Glutamatergic neuron (in vitro differentiated cells): Measurements from ENCODE around the gene PFDN2. TPM values are rescaled to one million over a fixed set of nuclear protein-coding genes. Genes with fewer than 3 reads are reported as not detected.

Source experiments
- DNase-seq: peaks from one replicate; pipeline ENCODE4 v3.0.0; 2022
- H3K27ac Mint-ChIP-seq: one replicate; pipeline ENCODE4 v1.8.0; 2020; ENCODE audit warnings: mild to moderate bottlenecking, mixed read lengths, inconsistent platforms; ENCODE audit not compliant: unreplicated experiment
- H3K27me3 Mint-ChIP-seq: one replicate; pipeline ENCODE4 v1.8.0; 2020; ENCODE audit warnings: mild to moderate bottlenecking, moderate library complexity, mixed read lengths, inconsistent platforms; ENCODE audit not compliant: unreplicated experiment
- H3K36me3 Mint-ChIP-seq: one replicate; pipeline ENCODE4 v1.8.0; 2020; ENCODE audit warnings: mild to moderate bottlenecking, mixed read lengths, inconsistent platforms; ENCODE audit not compliant: unreplicated experiment
- H3K4me1 Mint-ChIP-seq: one replicate; pipeline ENCODE4 v1.8.0; 2020; ENCODE audit warnings: mild to moderate bottlenecking, low read depth, mixed read lengths, inconsistent platforms; ENCODE audit not compliant: unreplicated experiment
- H3K4me3 Mint-ChIP-seq: one replicate; pipeline ENCODE4 v1.8.0; 2020; ENCODE audit warnings: mild to moderate bottlenecking, mixed read lengths, inconsistent platforms; ENCODE audit not compliant: unreplicated experiment
- H3K9me3 Mint-ChIP-seq: one replicate; pipeline ENCODE4 v1.8.0; 2020; ENCODE audit warnings: mild to moderate bottlenecking, moderate library complexity, mixed read lengths, inconsistent platforms; ENCODE audit not compliant: unreplicated experiment
- total RNA-seq: library from RNA; stranded (reverse); fragmentation: NEBNext Ultra II Directional; extraction: Animal tissue kit (Norgen Biotek cat#: 25700); gene quantifications from one replicate; pipeline ENCODE4 v1.2.1, GENCODE V29; 2021; ENCODE audit not compliant: unreplicated experiment
- TF ChIP-seq, protein P1 (sequence below): fragments of 200-600 bp; sonication (generic); IDR thresholded peaks from one replicate; pipeline ENCODE4 v1.5.0; 2021; ENCODE audit not compliant: partially characterized antibody, unreplicated experiment

The PFDN2 gene
- total RNA-seq, 1 donor from 2014 or later, result 83.7 TPM

DNA sequence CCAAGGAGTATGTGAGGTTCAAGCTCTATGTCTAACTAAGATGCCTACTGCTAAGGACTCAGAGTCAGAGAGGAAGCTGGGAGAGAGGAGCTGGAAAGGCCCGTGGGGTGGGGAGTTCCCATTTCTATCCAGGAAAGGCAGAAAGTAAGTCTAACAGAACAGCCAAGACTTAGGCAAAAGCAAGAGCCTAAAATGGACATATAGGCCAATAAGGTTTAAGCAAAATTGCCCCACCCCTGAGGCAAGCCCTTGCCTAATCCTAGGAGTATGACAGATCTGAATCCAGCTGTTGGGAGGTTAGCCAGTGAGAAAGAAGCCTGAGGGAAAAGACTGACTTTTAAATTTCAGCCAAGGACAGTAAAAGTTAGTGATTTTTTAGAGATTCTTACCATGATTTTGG lies 21.3 kb downstream of the PFDN2 start:
- Mint-ChIP-seq H3K27ac (no peak overlapping the region), H3K36me3 (no peaks in the 10 kb centered on the region), H3K4me1 (peaks cover 8% of the 10 kb centered on the region), H3K9me3 (peaks cover 14% of the 10 kb centered on the region), H3K4me3 (no peak overlapping the region), H3K27me3 (peaks cover 23% of the 10 kb centered on the region)
- TF ChIP-seq, protein P1, sequence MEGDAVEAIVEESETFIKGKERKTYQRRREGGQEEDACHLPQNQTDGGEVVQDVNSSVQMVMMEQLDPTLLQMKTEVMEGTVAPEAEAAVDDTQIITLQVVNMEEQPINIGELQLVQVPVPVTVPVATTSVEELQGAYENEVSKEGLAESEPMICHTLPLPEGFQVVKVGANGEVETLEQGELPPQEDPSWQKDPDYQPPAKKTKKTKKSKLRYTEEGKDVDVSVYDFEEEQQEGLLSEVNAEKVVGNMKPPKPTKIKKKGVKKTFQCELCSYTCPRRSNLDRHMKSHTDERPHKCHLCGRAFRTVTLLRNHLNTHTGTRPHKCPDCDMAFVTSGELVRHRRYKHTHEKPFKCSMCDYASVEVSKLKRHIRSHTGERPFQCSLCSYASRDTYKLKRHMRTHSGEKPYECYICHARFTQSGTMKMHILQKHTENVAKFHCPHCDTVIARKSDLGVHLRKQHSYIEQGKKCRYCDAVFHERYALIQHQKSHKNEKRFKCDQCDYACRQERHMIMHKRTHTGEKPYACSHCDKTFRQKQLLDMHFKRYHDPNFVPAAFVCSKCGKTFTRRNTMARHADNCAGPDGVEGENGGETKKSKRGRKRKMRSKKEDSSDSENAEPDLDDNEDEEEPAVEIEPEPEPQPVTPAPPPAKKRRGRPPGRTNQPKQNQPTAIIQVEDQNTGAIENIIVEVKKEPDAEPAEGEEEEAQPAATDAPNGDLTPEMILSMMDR, result no peak
- no peak for DNase-seq

DNA sequence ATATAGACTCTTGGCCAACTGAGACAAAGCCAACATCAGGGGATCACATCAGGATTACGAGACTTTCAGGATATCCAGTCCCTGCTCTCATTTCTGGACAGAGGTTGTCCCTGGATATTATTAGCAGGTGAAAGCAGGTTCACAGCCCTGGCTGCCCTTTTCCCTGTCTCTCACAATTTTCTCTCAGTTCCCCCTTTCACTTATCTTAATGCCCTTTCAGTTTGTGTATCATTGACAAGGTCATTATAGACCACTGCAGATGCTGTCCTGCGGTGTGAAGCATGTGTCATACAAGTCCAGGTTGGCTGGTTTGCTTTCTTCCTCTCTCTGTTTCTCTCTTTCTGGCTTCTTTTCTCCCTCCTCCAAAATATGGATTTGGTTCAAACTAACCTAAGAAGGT lies 21.8 kb downstream of the PFDN2 start:
- Mint-ChIP-seq H3K9me3 (peaks cover 14% of the 10 kb centered on the region), H3K4me3 (no peak overlapping the region), H3K36me3 (no peaks in the 10 kb centered on the region), H3K27me3 (peaks cover 23% of the 10 kb centered on the region), H3K4me1 (peaks cover 8% of the 10 kb centered on the region), H3K27ac (no peak overlapping the region)
- no peak for DNase-seq
- TF ChIP-seq, protein P1, result no peak

DNA sequence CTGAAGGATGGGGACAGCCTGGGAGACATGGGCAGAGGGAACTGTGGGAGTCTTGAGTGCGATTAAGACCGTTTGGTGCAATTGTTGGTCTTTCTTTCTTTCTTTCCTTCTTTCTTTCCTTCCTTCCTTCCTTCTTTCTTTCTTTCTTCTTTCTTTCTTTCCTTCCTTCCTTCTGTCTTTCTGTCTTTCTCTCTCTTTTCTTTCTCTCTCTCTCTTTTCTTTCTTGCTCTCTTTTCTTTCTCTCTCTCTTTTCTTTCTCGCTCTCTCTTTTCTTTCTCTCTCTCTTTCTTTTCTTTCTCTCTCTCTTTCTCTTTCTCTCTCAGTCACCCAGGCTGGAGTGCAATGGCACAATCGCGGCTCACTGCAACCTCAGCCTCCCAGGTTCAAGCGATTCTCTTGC lies 22.6 kb downstream of the PFDN2 start:
- Mint-ChIP-seq H3K27ac (no peak overlapping the region), H3K36me3 (no peaks in the 10 kb centered on the region), H3K27me3 (peaks cover 26% of the 10 kb centered on the region), H3K4me1 (peaks cover 8% of the 10 kb centered on the region), H3K4me3 (no peak overlapping the region), H3K9me3 (peaks cover 14% of the 10 kb centered on the region)
- TF ChIP-seq, protein P1, result no peak
- DNase-seq, result no peak

DNA sequence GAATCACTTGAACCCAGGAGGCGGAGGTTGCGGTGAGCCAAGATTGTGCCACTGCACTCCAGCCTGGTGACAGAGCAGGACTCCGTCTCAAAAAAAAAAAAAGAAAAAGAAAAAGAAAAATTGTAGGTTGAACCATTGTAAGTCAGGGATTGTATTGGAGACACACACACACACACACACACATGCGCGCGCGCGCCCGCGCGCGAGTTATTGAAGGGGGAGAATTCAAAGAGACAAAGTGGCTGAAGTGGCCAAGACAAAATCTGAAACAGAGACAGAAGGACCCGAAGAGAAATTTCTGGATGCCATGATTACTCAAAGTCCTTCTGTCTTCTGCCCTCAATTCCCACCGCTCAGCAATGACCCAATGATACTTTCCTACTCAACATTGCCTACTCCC lies 23.4 kb downstream of the PFDN2 start:
- TF ChIP-seq, protein P1, result no peak
- no peaks in the 10 kb centered on the region for H3K36me3 Mint-ChIP-seq
- H3K4me1 Mint-ChIP-seq, result peaks cover 8% of the 10 kb centered on the region
- H3K4me3 Mint-ChIP-seq, result no peak overlapping the region
- no peak overlapping the region for H3K27ac Mint-ChIP-seq
- peaks cover 12% of the 10 kb centered on the region for H3K9me3 Mint-ChIP-seq
- H3K27me3 Mint-ChIP-seq, result peaks cover 22% of the 10 kb centered on the region
- no peak for DNase-seq

DNA sequence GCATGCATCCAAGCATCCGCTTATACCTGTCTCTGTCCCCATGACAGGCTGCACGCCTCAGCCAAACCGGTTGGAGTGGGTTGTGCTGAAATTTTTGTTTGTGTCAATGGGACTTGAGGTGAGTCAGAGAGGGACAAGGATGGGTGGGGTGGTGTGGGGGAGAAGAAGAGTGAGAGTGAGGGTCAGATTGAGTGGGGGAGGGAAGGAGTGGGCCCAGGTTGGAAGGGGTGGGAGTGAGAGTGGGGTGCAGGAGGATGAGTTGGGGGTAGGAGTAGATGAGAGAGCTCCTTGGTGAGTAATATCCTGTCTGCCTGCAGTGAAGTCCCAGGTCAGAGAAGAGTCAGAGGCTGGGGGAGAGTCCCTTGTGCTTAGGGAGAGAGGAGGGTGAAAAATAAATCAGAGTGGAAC lies 25.2 kb downstream of the PFDN2 start:
- no peaks in the 10 kb centered on the region for H3K36me3 Mint-ChIP-seq
- H3K9me3 Mint-ChIP-seq, result peaks cover 7% of the 10 kb centered on the region
- no peak overlapping the region for H3K4me3 Mint-ChIP-seq
- no peak overlapping the region for H3K27ac Mint-ChIP-seq
- peaks cover 17% of the 10 kb centered on the region for H3K27me3 Mint-ChIP-seq
- TF ChIP-seq, protein P1, result no peak
- H3K4me1 Mint-ChIP-seq, result peaks cover 8% of the 10 kb centered on the region
- no peak for DNase-seq
